Activated CD8-positive, alpha-beta memory T cell treated with anti-CD3 and anti-CD28 coated beads for 1 hour (primary cell): ENCODE measurements around the gene GRIN2A.

Experiments used
- DNase-seq, 2 donors: peaks; one replicate each; pipeline ENCODE4 v3.0.0-alpha.2; 2020; ENCODE audit warnings: low read depth in 1 of 2; ENCODE audit errors: extremely low read depth in 1 of 2

GRIN2A gene

GRCh38 chr16:10137341-10137740, 44.9 kb downstream of the GRIN2A start:
- DNase-seq: no peak

GRCh38 chr16:10136916-10137315, 45.3 kb downstream of the GRIN2A start:
- DNase-seq: no peak

GRCh38 chr16:10130538-10130937, 51.7 kb downstream of the GRIN2A start:
- DNase-seq: no peak

- no peak for DNase-seq
These were observed 53.6 kb downstream of the GRIN2A start for GRCh38 chr16:10128397-10129258.

- DNase-seq: no peak
These were observed 55.5 kb downstream of the GRIN2A start for GRCh38 chr16:10126686-10127085.

- no peak for DNase-seq
These were observed 59.1 kb downstream of the GRIN2A start for GRCh38 chr16:10123141-10123540.

- no peak for DNase-seq
These were observed 59.7 kb downstream of the GRIN2A start for GRCh38 chr16:10122546-10122945.

GRCh38 chr16:10121897-10122425, 60.3 kb downstream of the GRIN2A start:
- DNase-seq: no peak

- no peak for DNase-seq
These were observed 60.7 kb downstream of the GRIN2A start for GRCh38 chr16:10121491-10121890.

- no peak for DNase-seq
These were observed 61.3 kb downstream of the GRIN2A start for GRCh38 chr16:10120953-10121352.

GRCh38 chr16:10114409-10114808, 67.8 kb downstream of the GRIN2A start:
- DNase-seq: no peak

GRCh38 chr16:10113248-10113647, 69.0 kb downstream of the GRIN2A start:
- no peak for DNase-seq

GRCh38 chr16:10112021-10112420, 70.2 kb downstream of the GRIN2A start:
- no peak for DNase-seq

- DNase-seq: no peak
These were observed 71.0 kb downstream of the GRIN2A start for GRCh38 chr16:10111156-10111761.

- DNase-seq: no peak
These were observed 71.7 kb downstream of the GRIN2A start for GRCh38 chr16:10110552-10110951.

GRCh38 chr16:10107081-10107480, 75.1 kb downstream of the GRIN2A start:
- no peak for DNase-seq

- no peak for DNase-seq
These were observed 78.5 kb downstream of the GRIN2A start for GRCh38 chr16:10103700-10104099.

GRCh38 chr16:10103118-10103517, 79.1 kb downstream of the GRIN2A start:
- no peak for DNase-seq

GRCh38 chr16:10100829-10101228, 81.4 kb downstream of the GRIN2A start:
- DNase-seq: no peak

- no peak for DNase-seq
These were observed 83.2 kb downstream of the GRIN2A start for GRCh38 chr16:10098991-10099390.

GRCh38 chr16:10097271-10097670, 85.0 kb downstream of the GRIN2A start:
- no peak for DNase-seq

GRCh38 chr16:10093576-10093975, 88.7 kb downstream of the GRIN2A start:
- DNase-seq: no peak
